NB4 (cell line): ENCODE data around the gene WDR1.

Source experiments
- DNase-seq: peaks from one replicate; pipeline ENCODE4 v3.0.0; 2010; ENCODE audit warnings: low read depth
- H3K4me3 ChIP-seq: one replicate; pipeline ENCODE4 v1.5.1; 2011; ENCODE audit warnings: mild to moderate bottlenecking, low read depth, low read length, moderate library complexity
- MYC ChIP-seq: IDR thresholded peaks from 2 replicates; pipeline ENCODE4 v1.6.1; 2011; ENCODE audit warnings: low read depth, low read length
- POLR2A ChIP-seq: IDR thresholded peaks from 2 replicates; pipeline ENCODE4 v1.6.1; 2011; ENCODE audit warnings: mild to moderate bottlenecking; ENCODE audit not compliant: insufficient read length; ENCODE audit errors: extremely low read depth
- TF ChIP-seq, protein P1 (sequence below): IDR thresholded peaks from 2 replicates; pipeline ENCODE4 v1.6.1; 2011; ENCODE audit warnings: low read depth, low read length
- TF ChIP-seq, protein P2 (sequence below): IDR thresholded peaks from one replicate; pipeline ENCODE4 v1.5.1; 2012; ENCODE audit warnings: low read depth, low read length

Gene WDR1

DNA sequence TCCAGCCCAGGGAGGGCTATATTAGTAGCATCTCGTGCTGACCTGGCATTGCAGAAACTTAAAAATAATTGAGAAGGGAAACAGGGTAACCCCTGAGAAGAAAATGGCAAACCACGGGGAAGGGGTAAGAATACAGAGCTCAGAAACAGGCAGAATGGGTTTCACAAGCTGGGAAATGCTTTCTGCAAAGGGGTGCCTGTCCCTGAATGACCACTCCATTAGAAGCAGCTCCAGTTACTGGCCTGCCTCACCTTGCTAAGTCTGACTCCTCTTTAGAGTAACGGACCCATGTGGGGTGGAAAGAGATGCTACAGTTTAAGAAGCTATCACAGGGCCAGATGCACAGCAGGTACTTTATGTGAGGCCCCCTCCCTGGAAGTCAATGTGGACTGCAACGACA, 2.5 kb downstream of the WDR1 start:
- TF ChIP-seq, protein P1, sequence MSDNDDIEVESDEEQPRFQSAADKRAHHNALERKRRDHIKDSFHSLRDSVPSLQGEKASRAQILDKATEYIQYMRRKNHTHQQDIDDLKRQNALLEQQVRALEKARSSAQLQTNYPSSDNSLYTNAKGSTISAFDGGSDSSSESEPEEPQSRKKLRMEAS: no peak
- TF ChIP-seq MYC (no peak), POLR2A (no peak)
- TF ChIP-seq, protein P2, sequence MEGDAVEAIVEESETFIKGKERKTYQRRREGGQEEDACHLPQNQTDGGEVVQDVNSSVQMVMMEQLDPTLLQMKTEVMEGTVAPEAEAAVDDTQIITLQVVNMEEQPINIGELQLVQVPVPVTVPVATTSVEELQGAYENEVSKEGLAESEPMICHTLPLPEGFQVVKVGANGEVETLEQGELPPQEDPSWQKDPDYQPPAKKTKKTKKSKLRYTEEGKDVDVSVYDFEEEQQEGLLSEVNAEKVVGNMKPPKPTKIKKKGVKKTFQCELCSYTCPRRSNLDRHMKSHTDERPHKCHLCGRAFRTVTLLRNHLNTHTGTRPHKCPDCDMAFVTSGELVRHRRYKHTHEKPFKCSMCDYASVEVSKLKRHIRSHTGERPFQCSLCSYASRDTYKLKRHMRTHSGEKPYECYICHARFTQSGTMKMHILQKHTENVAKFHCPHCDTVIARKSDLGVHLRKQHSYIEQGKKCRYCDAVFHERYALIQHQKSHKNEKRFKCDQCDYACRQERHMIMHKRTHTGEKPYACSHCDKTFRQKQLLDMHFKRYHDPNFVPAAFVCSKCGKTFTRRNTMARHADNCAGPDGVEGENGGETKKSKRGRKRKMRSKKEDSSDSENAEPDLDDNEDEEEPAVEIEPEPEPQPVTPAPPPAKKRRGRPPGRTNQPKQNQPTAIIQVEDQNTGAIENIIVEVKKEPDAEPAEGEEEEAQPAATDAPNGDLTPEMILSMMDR: no peak

DNA sequence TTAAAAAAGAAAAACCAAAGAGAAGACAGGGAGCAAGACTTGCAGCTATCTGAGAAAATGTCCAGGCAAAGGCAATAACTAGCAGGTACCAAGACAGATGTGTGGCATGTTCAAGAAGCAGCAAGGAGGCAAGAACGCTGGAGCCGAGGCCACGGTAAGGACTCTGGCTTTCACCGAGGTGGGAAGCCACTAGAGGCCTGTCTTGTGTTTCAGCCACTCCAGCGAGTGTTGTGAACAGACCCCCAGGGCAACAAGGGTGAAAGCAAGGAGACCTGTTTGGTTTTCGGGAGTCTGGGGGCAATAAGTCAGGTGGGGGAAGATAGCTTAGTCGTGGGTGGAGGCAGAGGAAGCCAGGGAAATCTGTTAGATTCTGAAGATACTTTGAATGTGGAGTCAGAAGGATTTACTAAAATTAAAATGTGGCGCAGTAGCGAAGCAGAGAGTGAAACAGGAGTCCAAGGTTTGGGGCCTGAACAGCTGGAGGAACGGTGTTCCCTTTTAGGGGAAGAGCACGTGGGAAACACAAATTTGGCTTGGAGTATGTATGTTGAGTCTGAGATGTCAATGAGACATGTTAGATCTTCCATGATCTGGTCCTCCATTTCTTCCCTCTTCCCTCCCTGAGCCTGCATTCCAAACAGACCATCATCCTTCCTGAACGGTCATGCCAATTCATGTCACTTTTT, 3.1 kb downstream of the WDR1 start:
- DNase-seq: no peak
- TF ChIP-seq POLR2A: no peak
- H3K4me3 ChIP-seq: no peak overlapping the region

More for the DNA sequence above, 2.5 kb downstream of the WDR1 start:
- H3K4me3 ChIP-seq: no peak overlapping the region
- DNase-seq: no peak

DNA sequence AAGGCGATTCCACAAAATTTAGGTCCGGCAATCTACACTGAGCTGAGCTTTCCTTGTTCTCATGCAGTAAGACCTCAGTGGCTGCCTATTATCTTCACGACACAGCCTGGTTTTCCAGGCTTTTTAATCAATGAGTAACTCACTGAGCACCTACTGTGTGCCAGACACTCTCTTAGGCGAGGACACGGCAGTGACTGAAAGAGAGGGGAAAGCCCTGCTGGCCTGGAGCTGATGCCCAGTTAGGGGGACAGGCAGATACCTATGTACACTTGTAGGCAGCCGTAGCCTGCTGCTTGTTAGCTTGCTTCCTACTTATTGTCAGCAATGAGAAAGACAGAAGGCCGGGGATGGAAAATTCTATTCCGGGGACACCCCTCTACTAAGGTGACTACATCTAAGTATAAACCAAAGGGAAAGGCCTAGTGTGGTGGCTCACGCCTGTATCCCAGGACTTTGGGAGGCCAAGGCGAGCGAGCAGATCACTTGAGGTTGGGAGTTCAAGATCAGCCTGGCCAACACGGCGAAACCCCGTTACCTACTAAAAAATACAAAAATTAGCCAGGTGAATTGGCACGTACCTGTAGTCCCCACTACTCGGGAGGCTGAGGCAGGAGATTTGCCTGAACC, 3.8 kb downstream of the WDR1 start:
- TF ChIP-seq MYC: no peak
- TF ChIP-seq, protein P2: no peak
- TF ChIP-seq, protein P1: no peak
- no peak for TF ChIP-seq POLR2A
- DNase-seq: no peak
- no peak overlapping the region for H3K4me3 ChIP-seq

DNA sequence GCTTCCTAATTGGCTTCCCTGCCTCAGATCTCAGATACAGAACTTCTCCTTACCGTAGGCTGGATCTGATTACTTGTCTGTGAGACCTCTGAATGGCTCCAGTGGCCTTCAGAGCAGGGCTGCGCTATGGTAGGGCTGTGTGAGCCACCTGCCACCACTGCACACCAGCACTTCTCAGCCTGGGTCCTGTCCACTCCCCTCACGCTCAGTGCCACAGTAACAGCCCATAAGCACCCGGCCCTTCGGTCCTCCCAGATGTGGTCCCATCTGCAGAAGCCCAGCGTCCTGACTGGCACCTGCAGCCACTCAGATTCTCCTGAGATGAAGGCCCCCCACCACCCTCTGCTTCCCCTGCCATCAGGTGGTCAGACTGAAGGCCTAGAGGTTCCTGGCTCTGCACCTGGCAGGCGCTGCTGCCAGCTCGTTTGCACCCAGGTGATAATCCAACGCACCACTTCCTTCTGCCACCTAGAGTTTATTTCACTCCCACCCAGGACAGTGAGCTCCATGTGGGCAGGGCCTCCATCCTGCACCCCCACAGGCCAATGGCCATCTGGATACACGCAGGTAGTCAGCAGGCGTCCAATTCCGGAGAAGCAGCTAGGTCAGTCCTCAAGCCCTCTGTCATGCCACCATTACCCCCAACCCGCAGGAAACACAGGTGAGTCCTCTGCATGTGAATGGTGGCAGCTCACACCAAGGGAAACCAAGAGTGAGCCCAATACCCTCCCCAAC, 5.4 kb downstream of the WDR1 start:
- TF ChIP-seq, protein P1: no peak
- TF ChIP-seq POLR2A: no peak
- TF ChIP-seq, protein P2: no peak
- no peak for TF ChIP-seq MYC

DNA sequence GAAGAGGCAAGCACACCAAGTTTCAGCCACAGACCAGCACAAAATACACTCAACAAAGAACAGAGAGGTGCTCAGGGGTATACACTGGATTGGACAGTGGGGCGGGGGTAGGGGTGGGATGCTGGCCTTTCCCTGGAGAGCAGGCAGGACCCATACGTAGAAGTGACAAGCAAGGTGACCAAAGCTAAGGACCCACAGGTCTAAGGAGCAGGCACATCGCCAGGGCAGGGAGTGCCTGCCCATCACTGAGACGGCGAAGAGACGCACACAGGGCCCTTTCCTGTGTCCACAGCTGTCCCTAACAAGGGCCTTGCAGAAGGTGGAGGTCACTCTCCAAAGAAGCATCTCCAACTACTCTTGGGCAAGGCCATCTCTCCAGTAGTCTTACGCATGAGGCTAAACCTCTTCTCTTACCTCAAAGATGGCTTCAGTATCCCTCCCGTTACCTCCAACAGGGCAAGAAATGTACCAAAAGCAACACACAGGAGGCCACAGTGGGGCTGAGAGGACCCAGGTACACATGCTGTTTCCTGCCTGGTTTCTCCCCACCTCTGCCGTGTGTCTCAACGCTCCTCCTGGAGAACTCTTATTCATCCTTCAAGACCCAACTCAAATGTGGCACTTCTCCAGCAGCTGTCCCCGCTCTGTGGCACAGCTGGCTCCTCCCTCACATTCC, 6.5 kb downstream of the WDR1 start:
- TF ChIP-seq MYC (no peak), POLR2A (no peak)
- TF ChIP-seq, protein P2: no peak
- TF ChIP-seq, protein P1: no peak
- no peak for DNase-seq
- no peak overlapping the region for H3K4me3 ChIP-seq

More for the DNA sequence above, 5.4 kb downstream of the WDR1 start:
- no peak for DNase-seq
- no peak overlapping the region for H3K4me3 ChIP-seq
